SK-N-SH treated with all-trans-retinoic acid at 6 μM for 48 hours (cell line): ENCODE data around the gene SEMA4C.

ENCODE experiments used
- ATAC-seq: fragments of 200-7000 bp; cut with Tn5 transposase; 3 replicates; pipeline ENCODE4 v1.9.1; 2020; ENCODE audit warnings: mild to moderate bottlenecking, moderate library complexity
- ARNTL ChIP-seq: fragments of 450-650 bp; formaldehyde crosslinking; IDR thresholded peaks from 2 replicates; pipeline ENCODE4 v1.5.0; 2020; ENCODE audit warnings: low read depth, mild to moderate bottlenecking, moderate library complexity, borderline replicate concordance
- BACH2 ChIP-seq: fragments of 250-450 bp; sonication (Bioruptor Pico); IDR thresholded peaks from 2 replicates; pipeline ENCODE4 v1.9.0; 2021; ENCODE audit warnings: mild to moderate bottlenecking, borderline replicate concordance
- CSDC2 ChIP-seq: fragments of 250-450 bp; sonication (Bioruptor Pico); IDR thresholded peaks from 2 replicates; pipeline ENCODE4 v1.5.0; 2020; ENCODE audit warnings: mild to moderate bottlenecking, moderate library complexity
- ESRRG ChIP-seq: fragments of 250-450 bp; sonication (Bioruptor Pico); IDR thresholded peaks from 2 replicates; pipeline ENCODE4 v1.6.1; 2021; ENCODE audit warnings: mild to moderate bottlenecking
- GLIS3 ChIP-seq: fragments of 250-450 bp; sonication (Bioruptor Pico); IDR thresholded peaks from 2 replicates; pipeline ENCODE4 v1.5.0; 2020; ENCODE audit warnings: mild to moderate bottlenecking, moderate library complexity
- OSR1 ChIP-seq: fragments of 250-450 bp; sonication (Bioruptor Pico); IDR thresholded peaks from 2 replicates; pipeline ENCODE4 v1.8.0; 2022; ENCODE audit warnings: moderate library complexity, mild to moderate bottlenecking, inconsistent platforms
- PPARA ChIP-seq: fragments of 250-450 bp; sonication (Bioruptor Pico); IDR thresholded peaks from 2 replicates; pipeline ENCODE4 v1.5.0; 2020; ENCODE audit warnings: mild to moderate bottlenecking, borderline replicate concordance
- RARB ChIP-seq: fragments of 250-450 bp; sonication (Bioruptor Pico); IDR thresholded peaks from 2 replicates; pipeline ENCODE4 v1.8.0; 2021; ENCODE audit warnings: mild to moderate bottlenecking, moderate library complexity
- SNAI2 ChIP-seq: fragments of 250-450 bp; sonication (Bioruptor Pico); IDR thresholded peaks from 2 replicates; pipeline ENCODE4 v1.5.0; 2020; ENCODE audit warnings: mild to moderate bottlenecking, moderate library complexity
- TCF4 ChIP-seq: fragments of 250-450 bp; sonication (Bioruptor Pico); IDR thresholded peaks from 2 replicates; pipeline ENCODE4 v1.8.0; 2021; ENCODE audit warnings: mild to moderate bottlenecking, moderate library complexity, borderline replicate concordance
- TOX ChIP-seq: fragments of 250-450 bp; sonication (Bioruptor Pico); IDR thresholded peaks from 2 replicates; pipeline ENCODE4 v1.8.0; 2021; ENCODE audit warnings: mild to moderate bottlenecking, moderate library complexity, borderline replicate concordance
- ZFP3 ChIP-seq: fragments of 250-450 bp; sonication (Bioruptor Pico); IDR thresholded peaks from 2 replicates; pipeline ENCODE4 v1.5.0; 2020; ENCODE audit warnings: mild to moderate bottlenecking, moderate library complexity
- ZFP30 ChIP-seq: fragments of 450-650 bp; formaldehyde crosslinking; IDR thresholded peaks from 2 replicates; pipeline ENCODE4 v1.5.0; 2022; ENCODE audit warnings: mild to moderate bottlenecking, moderate library complexity
- ZNF565 ChIP-seq: fragments of 450-650 bp; formaldehyde crosslinking; conservative IDR thresholded peaks from 2 replicates; pipeline ENCODE4 v1.5.0; 2020; ENCODE audit warnings: low read depth, mild to moderate bottlenecking, moderate library complexity
- ZNF70 ChIP-seq: fragments of 450-650 bp; formaldehyde crosslinking; IDR thresholded peaks from 2 replicates; pipeline ENCODE4 v1.5.0; 2020; ENCODE audit warnings: mild to moderate bottlenecking, moderate library complexity
- ZNF8 ChIP-seq: fragments of 450-650 bp; formaldehyde crosslinking; IDR thresholded peaks from 2 replicates; pipeline ENCODE4 v1.5.0; 2020; ENCODE audit warnings: mild to moderate bottlenecking, moderate library complexity
- TF ChIP-seq, protein P1 (sequence below): fragments of 250-450 bp; sonication (Bioruptor Pico); IDR thresholded peaks from 2 replicates; pipeline ENCODE4 v1.8.0; 2021; ENCODE audit warnings: low read depth, mild to moderate bottlenecking, moderate library complexity, borderline replicate concordance
- TF ChIP-seq, protein P2 (sequence below): fragments of 250-450 bp; sonication (Bioruptor Pico); IDR thresholded peaks from 2 replicates; pipeline ENCODE4 v1.5.1; 2021; ENCODE audit warnings: mild to moderate bottlenecking, moderate library complexity
- TF ChIP-seq, protein P3 (sequence below): fragments of 250-450 bp; sonication (Bioruptor Pico); IDR thresholded peaks from 2 replicates; pipeline ENCODE4 v1.5.0; 2020; ENCODE audit warnings: mild to moderate bottlenecking, moderate library complexity
- TF ChIP-seq, protein P4 (sequence below): fragments of 250-450 bp; sonication (Bioruptor Pico); IDR thresholded peaks from 2 replicates; pipeline ENCODE4 v1.5.1; 2020; ENCODE audit warnings: low read depth, mild to moderate bottlenecking, moderate library complexity

The SEMA4C gene

DNA sequence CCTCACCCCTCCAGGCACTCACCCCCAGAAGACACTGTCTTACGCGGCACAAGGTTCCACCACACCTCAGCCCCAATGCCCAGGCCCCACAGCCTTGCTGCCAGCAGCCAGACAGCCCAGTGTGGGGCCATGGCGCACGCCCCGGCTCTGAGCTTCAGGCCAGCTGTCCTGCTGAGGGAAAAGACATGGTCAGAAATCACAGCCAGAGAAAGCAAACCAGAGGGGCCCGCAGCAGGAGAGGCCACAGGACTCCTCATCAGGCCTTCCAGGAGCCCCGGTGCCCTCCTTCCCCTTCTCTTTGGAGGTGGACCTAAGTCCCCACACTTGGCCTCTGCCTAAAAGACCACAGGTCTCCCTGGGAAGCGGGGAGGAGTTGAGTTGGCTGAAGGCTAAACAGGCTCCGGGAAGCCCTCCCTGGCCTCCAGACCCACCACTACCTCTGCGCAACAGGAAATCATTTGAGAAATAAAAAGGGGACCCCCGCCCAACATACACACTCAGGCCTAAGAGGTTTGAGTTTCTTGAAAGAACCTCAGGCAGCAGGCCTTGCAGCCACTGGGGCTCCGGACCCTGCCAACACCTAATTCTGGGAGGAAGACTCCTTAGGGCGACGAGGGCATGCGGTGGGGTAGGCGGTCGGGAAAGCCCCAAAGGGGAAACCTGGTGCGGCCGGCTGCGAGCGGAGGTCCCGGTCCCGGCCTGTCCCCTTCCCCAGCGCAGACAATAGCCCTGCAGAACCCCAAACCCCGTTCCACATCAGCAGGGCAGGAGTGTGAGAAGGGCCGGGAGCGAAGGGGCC lies 1.9 kb downstream of the SEMA4C start (continued):
- TF ChIP-seq OSR1 (no peak), CSDC2 (CRISPR knock-in tag) (no peak), TOX (CRISPR knock-in tag) (no peak)
- TF ChIP-seq, protein P1, sequence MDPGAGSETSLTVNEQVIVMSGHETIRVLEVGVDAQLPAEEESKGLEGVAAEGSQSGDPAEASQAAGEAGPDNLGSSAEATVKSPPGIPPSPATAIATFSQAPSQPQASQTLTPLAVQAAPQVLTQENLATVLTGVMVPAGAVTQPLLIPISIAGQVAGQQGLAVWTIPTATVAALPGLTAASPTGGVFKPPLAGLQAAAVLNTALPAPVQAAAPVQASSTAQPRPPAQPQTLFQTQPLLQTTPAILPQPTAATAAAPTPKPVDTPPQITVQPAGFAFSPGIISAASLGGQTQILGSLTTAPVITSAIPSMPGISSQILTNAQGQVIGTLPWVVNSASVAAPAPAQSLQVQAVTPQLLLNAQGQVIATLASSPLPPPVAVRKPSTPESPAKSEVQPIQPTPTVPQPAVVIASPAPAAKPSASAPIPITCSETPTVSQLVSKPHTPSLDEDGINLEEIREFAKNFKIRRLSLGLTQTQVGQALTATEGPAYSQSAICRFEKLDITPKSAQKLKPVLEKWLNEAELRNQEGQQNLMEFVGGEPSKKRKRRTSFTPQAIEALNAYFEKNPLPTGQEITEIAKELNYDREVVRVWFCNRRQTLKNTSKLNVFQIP: no peak
- TF ChIP-seq, protein P2, sequence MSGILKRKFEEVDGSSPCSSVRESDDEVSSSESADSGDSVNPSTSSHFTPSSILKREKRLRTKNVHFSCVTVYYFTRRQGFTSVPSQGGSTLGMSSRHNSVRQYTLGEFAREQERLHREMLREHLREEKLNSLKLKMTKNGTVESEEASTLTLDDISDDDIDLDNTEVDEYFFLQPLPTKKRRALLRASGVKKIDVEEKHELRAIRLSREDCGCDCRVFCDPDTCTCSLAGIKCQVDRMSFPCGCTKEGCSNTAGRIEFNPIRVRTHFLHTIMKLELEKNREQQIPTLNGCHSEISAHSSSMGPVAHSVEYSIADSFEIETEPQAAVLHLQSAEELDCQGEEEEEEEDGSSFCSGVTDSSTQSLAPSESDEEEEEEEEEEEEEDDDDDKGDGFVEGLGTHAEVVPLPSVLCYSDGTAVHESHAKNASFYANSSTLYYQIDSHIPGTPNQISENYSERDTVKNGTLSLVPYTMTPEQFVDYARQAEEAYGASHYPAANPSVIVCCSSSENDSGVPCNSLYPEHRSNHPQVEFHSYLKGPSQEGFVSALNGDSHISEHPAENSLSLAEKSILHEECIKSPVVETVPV (CRISPR knock-in tag): no peak

DNA sequence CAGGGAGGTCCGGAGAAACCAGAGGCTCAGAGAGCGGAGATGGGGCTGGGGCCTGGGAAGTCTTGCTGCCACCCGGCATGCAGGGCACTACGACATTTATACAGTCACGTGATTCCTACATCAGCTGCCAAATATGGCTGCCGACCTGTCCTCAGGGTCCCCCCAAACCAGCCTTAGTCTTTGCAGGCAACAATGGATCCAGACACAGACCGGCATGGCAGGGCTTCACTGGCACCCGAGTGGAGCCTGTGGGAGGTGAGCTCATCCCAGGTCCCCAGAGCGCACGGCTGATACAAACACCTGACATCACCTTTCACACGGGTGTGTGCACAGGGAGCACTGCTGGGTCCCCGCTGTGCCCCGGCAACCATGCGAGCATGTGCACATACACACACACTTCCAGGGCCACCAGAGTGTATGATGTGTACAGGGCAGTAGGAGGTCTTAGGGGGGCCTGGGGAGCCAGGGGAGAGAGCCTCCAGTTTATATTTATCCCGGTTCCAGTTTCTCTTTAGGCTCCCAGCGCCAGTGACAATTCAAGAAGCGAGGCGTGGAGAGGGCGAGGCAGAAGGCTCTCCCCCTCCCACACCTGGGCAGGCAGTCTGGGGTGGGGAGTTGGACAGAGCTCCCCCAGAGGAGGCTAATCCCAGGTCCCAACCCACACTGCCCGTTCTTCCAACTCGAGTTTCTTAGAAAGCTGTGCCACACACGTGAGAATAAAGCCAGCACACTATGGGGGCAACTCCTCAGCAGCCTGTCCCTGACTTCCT lies 2.7 kb downstream of the SEMA4C start:
- no peak for ATAC-seq
- TF ChIP-seq ZFP3 (CRISPR knock-in tag) (no peak), ZFP30 (CRISPR knock-in tag) (no peak), TCF4 (no peak)

DNA sequence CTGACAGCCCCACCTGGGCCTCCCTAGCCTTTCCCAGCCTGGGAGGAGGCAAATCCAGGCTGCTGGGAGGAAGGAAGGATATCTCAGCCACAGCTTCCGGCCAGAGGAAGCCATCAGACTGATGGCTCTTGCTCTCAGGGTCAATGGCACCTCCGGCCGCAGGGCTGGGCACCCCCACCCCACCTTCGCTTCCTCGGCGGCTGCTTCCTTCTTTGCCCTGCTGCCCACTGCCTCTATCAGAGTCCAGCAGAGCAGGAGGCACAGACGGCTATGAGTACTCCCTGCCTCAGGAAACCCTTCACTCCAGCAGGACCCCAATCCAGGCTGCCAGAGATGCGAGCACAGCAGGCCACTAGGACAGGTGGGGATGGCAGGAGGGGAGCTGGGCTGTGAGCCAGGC lies 3.3 kb downstream of the SEMA4C start:
- no peak for TF ChIP-seq ARNTL (CRISPR knock-in tag)
- no peak for TF ChIP-seq ZFP3 (CRISPR knock-in tag)
- TF ChIP-seq, protein P1: no peak
- TF ChIP-seq, all 23 proteins: peak for 0
- ATAC-seq: no peak

DNA sequence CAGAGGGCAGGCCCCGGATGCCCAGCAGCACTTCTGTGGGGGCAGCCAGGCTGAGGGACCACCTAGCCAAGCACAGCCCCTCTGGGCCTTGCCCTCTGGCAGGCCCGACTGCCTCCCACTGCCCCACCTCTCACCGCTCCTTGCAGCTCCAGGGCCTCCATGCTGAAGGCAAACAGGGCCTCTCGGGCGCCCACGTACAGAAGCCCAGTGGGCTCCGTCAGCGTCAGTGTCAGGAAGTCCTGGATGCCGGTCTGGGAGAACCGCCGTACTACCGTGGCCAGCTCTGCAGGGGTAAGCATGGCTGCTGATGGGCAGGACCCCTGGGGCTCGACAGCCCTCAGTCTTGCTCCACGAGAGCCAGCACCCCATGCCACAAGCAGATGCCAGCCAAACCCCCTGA lies 3.7 kb downstream of the SEMA4C start:
- no peak for TF ChIP-seq PPARA (CRISPR knock-in tag)
- TF ChIP-seq ZNF70 (CRISPR knock-in tag): no peak
- no peak for TF ChIP-seq SNAI2 (CRISPR knock-in tag)
- TF ChIP-seq BACH2 (CRISPR knock-in tag): no peak
- no peak for TF ChIP-seq ZNF8 (CRISPR knock-in tag)
- TF ChIP-seq RARB (CRISPR knock-in tag): no peak
- TF ChIP-seq, protein P3, sequence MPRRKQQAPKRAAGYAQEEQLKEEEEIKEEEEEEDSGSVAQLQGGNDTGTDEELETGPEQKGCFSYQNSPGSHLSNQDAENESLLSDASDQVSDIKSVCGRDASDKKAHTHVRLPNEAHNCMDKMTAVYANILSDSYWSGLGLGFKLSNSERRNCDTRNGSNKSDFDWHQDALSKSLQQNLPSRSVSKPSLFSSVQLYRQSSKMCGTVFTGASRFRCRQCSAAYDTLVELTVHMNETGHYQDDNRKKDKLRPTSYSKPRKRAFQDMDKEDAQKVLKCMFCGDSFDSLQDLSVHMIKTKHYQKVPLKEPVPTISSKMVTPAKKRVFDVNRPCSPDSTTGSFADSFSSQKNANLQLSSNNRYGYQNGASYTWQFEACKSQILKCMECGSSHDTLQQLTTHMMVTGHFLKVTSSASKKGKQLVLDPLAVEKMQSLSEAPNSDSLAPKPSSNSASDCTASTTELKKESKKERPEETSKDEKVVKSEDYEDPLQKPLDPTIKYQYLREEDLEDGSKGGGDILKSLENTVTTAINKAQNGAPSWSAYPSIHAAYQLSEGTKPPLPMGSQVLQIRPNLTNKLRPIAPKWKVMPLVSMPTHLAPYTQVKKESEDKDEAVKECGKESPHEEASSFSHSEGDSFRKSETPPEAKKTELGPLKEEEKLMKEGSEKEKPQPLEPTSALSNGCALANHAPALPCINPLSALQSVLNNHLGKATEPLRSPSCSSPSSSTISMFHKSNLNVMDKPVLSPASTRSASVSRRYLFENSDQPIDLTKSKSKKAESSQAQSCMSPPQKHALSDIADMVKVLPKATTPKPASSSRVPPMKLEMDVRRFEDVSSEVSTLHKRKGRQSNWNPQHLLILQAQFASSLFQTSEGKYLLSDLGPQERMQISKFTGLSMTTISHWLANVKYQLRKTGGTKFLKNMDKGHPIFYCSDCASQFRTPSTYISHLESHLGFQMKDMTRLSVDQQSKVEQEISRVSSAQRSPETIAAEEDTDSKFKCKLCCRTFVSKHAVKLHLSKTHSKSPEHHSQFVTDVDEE (CRISPR knock-in tag): no peak
- TF ChIP-seq, protein P1: no peak
- TF ChIP-seq, protein P4, sequence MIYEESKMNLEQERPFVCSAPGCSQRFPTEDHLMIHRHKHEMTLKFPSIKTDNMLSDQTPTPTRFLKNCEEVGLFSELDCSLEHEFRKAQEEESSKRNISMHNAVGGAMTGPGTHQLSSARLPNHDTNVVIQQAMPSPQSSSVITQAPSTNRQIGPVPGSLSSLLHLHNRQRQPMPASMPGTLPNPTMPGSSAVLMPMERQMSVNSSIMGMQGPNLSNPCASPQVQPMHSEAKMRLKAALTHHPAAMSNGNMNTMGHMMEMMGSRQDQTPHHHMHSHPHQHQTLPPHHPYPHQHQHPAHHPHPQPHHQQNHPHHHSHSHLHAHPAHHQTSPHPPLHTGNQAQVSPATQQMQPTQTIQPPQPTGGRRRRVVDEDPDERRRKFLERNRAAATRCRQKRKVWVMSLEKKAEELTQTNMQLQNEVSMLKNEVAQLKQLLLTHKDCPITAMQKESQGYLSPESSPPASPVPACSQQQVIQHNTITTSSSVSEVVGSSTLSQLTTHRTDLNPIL (CRISPR knock-in tag): no peak
- no peak for TF ChIP-seq TCF4
- TF ChIP-seq ARNTL (CRISPR knock-in tag): no peak
- TF ChIP-seq GLIS3 (CRISPR knock-in tag): no peak
- TF ChIP-seq ZNF565: no peak
- no peak for TF ChIP-seq ZFP3 (CRISPR knock-in tag)
- TF ChIP-seq, protein P2 (CRISPR knock-in tag): no peak
- no peak for TF ChIP-seq TOX (CRISPR knock-in tag)
- no peak for TF ChIP-seq ESRRG (CRISPR knock-in tag)
- ATAC-seq: no peak
